ENCODE measurements around the gene SIN3B.

DNA sequence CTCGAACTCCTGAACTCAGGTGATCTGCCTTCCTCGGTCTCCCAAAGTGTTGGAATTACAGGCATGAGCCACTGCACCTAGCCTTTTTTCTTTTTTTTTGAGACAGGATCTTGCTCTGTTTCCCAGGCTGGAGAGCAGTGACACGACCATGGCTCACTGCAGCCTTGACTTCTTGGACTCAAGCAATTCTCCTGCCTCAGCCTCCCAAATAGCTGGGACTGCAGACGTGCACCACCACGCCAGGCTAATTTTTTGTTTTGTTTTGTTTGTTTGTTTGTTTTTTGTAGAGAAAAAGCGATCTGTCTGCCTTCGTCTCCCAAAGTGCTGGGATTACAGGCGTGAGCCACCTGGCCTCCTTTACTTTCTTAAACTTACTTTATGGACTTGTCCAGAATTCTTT, 6.5 kb upstream of the SIN3B start:
- TF ChIP-seq EZH2phosphoT487 (IDR thresholded peaks at IDR 0.05; ENCODE audit: borderline replicate concordance) (no peak), CTCF (conservative IDR thresholded peaks at IDR 0.05; ENCODE audit: low read length) (no peak)

Measured in Loucy (cell line).